GM12878 (cell line): ENCODE measurements around the gene IL4I1. TPM values are rescaled to one million over a fixed set of nuclear protein-coding genes. Genes with fewer than 3 reads are reported as not detected.

Source experiments
- ASH2L ChIP-seq: fragments of 300-600, 200-600 bp; sonication (generic); IDR thresholded peaks from 2 replicates; pipeline ENCODE4 v1.6.1; 2017; ENCODE audit warnings: low read depth, mild to moderate bottlenecking, borderline replicate concordance
- BRCA1 ChIP-seq: IDR thresholded peaks from 2 replicates; pipeline ENCODE4 v1.6.1; 2011; ENCODE audit warnings: low read depth, low read length, improper control_type of control experiment
- ETV6 ChIP-seq, 2 experiments: fragments of 450-650 bp in 1 of 2; IDR thresholded peaks in 1 of 2; conservative IDR thresholded peaks in 1 of 2; 2 replicates each; pipeline ENCODE4 v1.6.1; 2014; ENCODE audit warnings: antibody characterized with exemption in 1 of 2, borderline replicate concordance in 1 of 2, low read depth in 1 of 2, mild to moderate bottlenecking in 1 of 2, moderate library complexity in 1 of 2
- FOS ChIP-seq: IDR thresholded peaks from 3 replicates; pipeline ENCODE4 v1.6.1; 2011; ENCODE audit warnings: borderline replicate concordance; ENCODE audit not compliant: insufficient read length; ENCODE audit errors: extremely low read depth
- MEF2A ChIP-seq: IDR thresholded peaks from 2 replicates; pipeline ENCODE4 v1.6.1; 2011; ENCODE audit warnings: low read depth, mild to moderate bottlenecking, low read length, moderate library complexity; ENCODE audit not compliant: insufficient read depth
- MEF2B ChIP-seq: fragments of 450-650 bp; IDR thresholded peaks from 2 replicates; pipeline ENCODE4 v1.6.1; 2018; ENCODE audit warnings: mild to moderate bottlenecking, moderate library complexity; ENCODE audit not compliant: partially characterized antibody, poor library complexity, severe bottlenecking
- NFIC ChIP-seq: IDR thresholded peaks from 2 replicates; pipeline ENCODE4 v1.6.1; 2012; ENCODE audit warnings: low read depth, mild to moderate bottlenecking, inconsistent platforms, low read length, moderate library complexity
- NR2C2 ChIP-seq: IDR thresholded peaks from 2 replicates; pipeline ENCODE4 v1.6.1; 2011; ENCODE audit warnings: borderline replicate concordance, low read depth; ENCODE audit not compliant: control insufficient read depth, insufficient read length
- USF2 ChIP-seq: IDR thresholded peaks from 2 replicates; pipeline ENCODE4 v1.6.1; 2011; ENCODE audit warnings: low read depth, low read length, improper control_type of control experiment, borderline replicate concordance
- YBX1 ChIP-seq: fragments of 450-650 bp; IDR thresholded peaks from 2 replicates; pipeline ENCODE4 v1.6.1; 2016; ENCODE audit warnings: antibody characterized with exemption
- ZNF217 ChIP-seq: fragments of 450-650 bp; IDR thresholded peaks from 2 replicates; pipeline ENCODE4 v1.6.1; 2017; ENCODE audit warnings: antibody characterized with exemption, mild to moderate bottlenecking
- ZNF592 ChIP-seq: fragments of 450-650 bp; IDR thresholded peaks from 2 replicates; pipeline ENCODE4 v1.6.1; 2017; ENCODE audit warnings: mild to moderate bottlenecking, moderate library complexity
- ZNF622 ChIP-seq: fragments of 450-650 bp; IDR thresholded peaks from 2 replicates; pipeline ENCODE4 v1.6.1; 2017; ENCODE audit warnings: mild to moderate bottlenecking, inconsistent platforms
- polyA plus RNA-seq, 11 experiments: library from polyadenylated mRNA; depleted of rRNA in 4 of 11; unstranded in 6 of 11; stranded (reverse) in 5 of 11; fragments of >200 nt; fragmentation: Nextera tagmentation in 4 of 11; fragmentation: Illumina TruSeq in 1 of 11; extraction: Ambion mirVana in 4 of 11; extraction: Trizol in 1 of 11; gene quantifications; 1 replicate in 1 of 11; 2 replicates in 10 of 11; pipeline versions ENCODE4 v1.2.1 to v1.2.3, GENCODE V29; 2011 to 2016; ENCODE audit warnings: inconsistent platforms in 2 of 11, missing spikeins in 2 of 11, low read depth in 1 of 11
- total RNA-seq, 4 experiments: library from RNA; depleted of rRNA in 3 of 4; stranded (reverse); fragments of >200 nt in 3 of 4; fragmentation: Illumina TruSeq in 1 of 4; extraction: Trizol in 1 of 4; gene quantifications; 2 replicates each; pipeline versions ENCODE4 v1.2.1 to v1.2.3, GENCODE V29; 2013 to 2021
- TF ChIP-seq, protein P1 (sequence below): fragments of 450-650 bp; IDR thresholded peaks from 2 replicates; pipeline ENCODE4 v1.6.1; 2018; ENCODE audit warnings: mild to moderate bottlenecking, low read depth, moderate library complexity; ENCODE audit not compliant: partially characterized antibody
- TF ChIP-seq, protein P2 (sequence below): fragments of 450-650 bp; IDR thresholded peaks from 2 replicates; pipeline ENCODE4 v1.6.1; 2014; ENCODE audit warnings: mild to moderate bottlenecking
- TF ChIP-seq, protein P3 (sequence below): fragments of 450-650 bp; formaldehyde crosslinking; IDR thresholded peaks from 2 replicates; pipeline ENCODE4 v1.4.0; 2022; ENCODE audit warnings: mild to moderate bottlenecking, moderate library complexity

The IL4I1 gene
- total and polyA plus RNA-seq, 10 of the 15 experiments (the other 5 are each of a cell fraction or from before 2014, with no cell fraction given), result 0.62 to 83.8 (median 42.8) TPM

DNA sequence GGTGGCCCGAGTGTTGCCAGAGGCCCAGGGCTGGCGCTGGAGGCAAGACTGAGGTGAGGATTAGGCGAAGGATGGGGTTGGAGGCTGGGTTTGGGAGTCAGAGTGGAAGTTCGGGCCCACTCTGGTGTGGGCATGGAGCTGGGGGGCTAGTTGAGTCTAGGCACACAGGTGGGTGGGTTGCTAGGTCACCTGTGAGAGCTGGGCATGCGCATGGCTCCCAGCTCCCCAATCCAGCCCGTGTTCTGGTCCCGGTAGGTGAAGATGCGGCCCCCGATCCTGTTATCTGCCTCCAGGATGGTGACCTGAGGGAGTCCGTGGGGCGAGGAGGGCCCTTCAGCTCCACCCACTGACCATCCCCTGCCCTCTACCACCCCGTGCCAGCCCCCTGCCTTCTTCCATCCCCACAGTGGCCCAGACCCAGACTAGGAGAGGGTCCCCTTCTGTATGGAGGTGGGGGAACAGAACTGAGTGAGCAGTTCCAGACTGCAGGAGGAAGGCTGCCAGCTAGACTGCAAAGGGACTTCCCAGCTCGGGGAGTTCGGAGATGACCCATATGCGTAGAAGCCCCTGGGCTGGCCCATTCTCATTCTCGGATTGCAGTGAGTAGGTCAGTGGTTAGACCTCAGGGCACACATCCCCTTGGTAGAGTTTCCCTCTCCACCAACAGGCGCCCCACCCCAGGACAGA is 1.7 kb downstream of the IL4I1 start (continued):
- TF ChIP-seq YBX1 (no peak), USF2 (no peak), MEF2A (peak; percentile 49; the same call in 1 of the 2 replicates), FOS (no peak), NFIC (peak; percentile 50; the same call in 1 of the 2 replicates), NR2C2 (no peak), ZNF622 (no peak), ZNF592 (no peak), BRCA1 (no peak), MEF2B (no peak), ETV6 (conservative IDR thresholded peaks at IDR 0.05 in 1 of 2, IDR thresholded peaks at IDR 0.05 in 1 of 2; ENCODE audit: borderline replicate concordance in 1 of 2, low read depth in 1 of 2) (peak in 1 of 2 experiments; percentile 52; a peak in 2 of 4 replicates), ASH2L (no peak), ZNF217 (no peak)
- TF ChIP-seq, protein P1, sequence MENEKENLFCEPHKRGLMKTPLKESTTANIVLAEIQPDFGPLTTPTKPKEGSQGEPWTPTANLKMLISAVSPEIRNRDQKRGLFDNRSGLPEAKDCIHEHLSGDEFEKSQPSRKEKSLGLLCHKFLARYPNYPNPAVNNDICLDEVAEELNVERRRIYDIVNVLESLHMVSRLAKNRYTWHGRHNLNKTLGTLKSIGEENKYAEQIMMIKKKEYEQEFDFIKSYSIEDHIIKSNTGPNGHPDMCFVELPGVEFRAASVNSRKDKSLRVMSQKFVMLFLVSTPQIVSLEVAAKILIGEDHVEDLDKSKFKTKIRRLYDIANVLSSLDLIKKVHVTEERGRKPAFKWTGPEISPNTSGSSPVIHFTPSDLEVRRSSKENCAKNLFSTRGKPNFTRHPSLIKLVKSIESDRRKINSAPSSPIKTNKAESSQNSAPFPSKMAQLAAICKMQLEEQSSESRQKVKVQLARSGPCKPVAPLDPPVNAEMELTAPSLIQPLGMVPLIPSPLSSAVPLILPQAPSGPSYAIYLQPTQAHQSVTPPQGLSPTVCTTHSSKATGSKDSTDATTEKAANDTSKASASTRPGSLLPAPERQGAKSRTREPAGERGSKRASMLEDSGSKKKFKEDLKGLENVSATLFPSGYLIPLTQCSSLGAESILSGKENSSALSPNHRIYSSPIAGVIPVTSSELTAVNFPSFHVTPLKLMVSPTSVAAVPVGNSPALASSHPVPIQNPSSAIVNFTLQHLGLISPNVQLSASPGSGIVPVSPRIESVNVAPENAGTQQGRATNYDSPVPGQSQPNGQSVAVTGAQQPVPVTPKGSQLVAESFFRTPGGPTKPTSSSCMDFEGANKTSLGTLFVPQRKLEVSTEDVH, result no peak
- TF ChIP-seq, protein P2, sequence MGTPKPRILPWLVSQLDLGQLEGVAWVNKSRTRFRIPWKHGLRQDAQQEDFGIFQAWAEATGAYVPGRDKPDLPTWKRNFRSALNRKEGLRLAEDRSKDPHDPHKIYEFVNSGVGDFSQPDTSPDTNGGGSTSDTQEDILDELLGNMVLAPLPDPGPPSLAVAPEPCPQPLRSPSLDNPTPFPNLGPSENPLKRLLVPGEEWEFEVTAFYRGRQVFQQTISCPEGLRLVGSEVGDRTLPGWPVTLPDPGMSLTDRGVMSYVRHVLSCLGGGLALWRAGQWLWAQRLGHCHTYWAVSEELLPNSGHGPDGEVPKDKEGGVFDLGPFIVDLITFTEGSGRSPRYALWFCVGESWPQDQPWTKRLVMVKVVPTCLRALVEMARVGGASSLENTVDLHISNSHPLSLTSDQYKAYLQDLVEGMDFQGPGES, result no peak
- TF ChIP-seq, protein P3, sequence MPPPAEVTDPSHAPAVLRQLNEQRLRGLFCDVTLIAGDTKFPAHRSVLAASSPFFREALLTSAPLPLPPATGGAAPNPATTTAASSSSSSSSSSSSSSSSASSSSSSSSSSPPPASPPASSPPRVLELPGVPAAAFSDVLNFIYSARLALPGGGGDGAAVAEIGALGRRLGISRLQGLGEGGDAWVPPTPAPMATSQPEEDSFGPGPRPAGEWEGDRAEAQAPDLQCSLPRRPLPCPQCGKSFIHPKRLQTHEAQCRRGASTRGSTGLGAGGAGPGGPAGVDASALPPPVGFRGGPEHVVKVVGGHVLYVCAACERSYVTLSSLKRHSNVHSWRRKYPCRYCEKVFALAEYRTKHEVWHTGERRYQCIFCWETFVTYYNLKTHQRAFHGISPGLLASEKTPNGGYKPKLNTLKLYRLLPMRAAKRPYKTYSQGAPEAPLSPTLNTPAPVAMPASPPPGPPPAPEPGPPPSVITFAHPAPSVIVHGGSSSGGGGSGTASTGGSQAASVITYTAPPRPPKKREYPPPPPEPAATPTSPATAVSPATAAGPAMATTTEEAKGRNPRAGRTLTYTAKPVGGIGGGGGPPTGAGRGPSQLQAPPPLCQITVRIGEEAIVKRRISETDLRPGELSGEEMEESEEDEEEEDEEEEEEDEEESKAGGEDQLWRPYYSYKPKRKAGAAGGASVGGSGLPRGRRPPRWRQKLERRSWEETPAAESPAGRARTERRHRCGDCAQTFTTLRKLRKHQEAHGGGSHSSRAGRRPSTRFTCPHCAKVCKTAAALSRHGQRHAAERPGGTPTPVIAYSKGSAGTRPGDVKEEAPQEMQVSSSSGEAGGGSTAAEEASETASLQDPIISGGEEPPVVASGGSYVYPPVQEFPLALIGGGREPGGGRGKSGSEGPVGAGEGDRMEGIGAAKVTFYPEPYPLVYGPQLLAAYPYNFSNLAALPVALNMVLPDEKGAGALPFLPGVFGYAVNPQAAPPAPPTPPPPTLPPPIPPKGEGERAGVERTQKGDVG (CRISPR knock-in tag), result no peak
